GM12878 (cell line): ENCODE data around the gene SIK3. TPM values are rescaled to one million over a fixed set of nuclear protein-coding genes. Genes with fewer than 3 reads are reported as not detected.

Source experiments
- ATAC-seq: fragments of 200-7000 bp; cut with Tn5 transposase; 3 replicates; pipeline ENCODE4 v1.9.1; 2020; ENCODE audit warnings: mild to moderate bottlenecking, moderate library complexity
- BruUV-seq: library from RNA; stranded (reverse); fragments of 400-500 nt; replicated peaks from 2 replicates; lab custom pipeline; 2021; lab: Mats Ljungman, UMichigan
- CTCF ChIA-PET: fragments of 300-600 bp; sonication (Branson Sonifier 250); formaldehyde crosslinking; extraction: SDS; loops from one replicate; lab custom pipeline; 2021; ENCODE audit warnings: inconsistent platforms; lab: Yijun Ruan, JAX
- POLR2A ChIA-PET: fragments of 350-600 bp; formaldehyde crosslinking; extraction: SDS; loops from one replicate; lab custom pipeline; 2021; ENCODE audit warnings: inconsistent platforms; lab: Charles Lee
- RAD21 ChIA-PET: fragments of 300-600 bp; sonication (Branson Sonifier 250); formaldehyde crosslinking; loops from one replicate; lab custom pipeline; 2023; ENCODE audit warnings: antibody characterized with exemption; ENCODE audit not compliant: unreplicated experiment; lab: Charles Lee
- SMC1A ChIA-PET: fragments of 300-600 bp; sonication (Branson Sonifier 250); formaldehyde crosslinking; loops from one replicate; lab custom pipeline; 2023; ENCODE audit not compliant: unreplicated experiment, uncharacterized antibody; lab: Charles Lee
- DNase-seq: peaks from one replicate; pipeline ENCODE4 v3.0.0-alpha.2; 2011; ENCODE audit warnings: low read depth, low spot score
- FAIRE-seq: peaks from 3 replicates; lab custom pipeline; 2011; peaks lifted over from hg19 to GRCh38; lab: Jason Lieb, UNC
- H2AFZ ChIP-seq: 2 replicates; pipeline ENCODE4 v1.6.0; 2011; ENCODE audit warnings: low read depth, low read length, control low read depth; ENCODE audit not compliant: control insufficient read depth
- H3K27ac ChIP-seq: 2 replicates; pipeline ENCODE4 v1.5.1; 2011; ENCODE audit warnings: control low read depth; ENCODE audit not compliant: control insufficient read depth, insufficient read depth
- H3K27me3 ChIP-seq, 2 experiments: replicated peaks in 1 of 2; 2 replicates each; pipeline versions ENCODE4 v1.6.0 to v1.6.1; 2011; ENCODE audit warnings: low read length in 1 of 2; ENCODE audit not compliant: control insufficient read depth in 2 of 2, insufficient read depth in 2 of 2
- H3K36me3 ChIP-seq, 2 experiments: 2 replicates each; pipeline ENCODE4 v1.5.1; 2011; ENCODE audit warnings: low read length in 1 of 2; ENCODE audit not compliant: control insufficient read depth in 2 of 2, insufficient read depth in 2 of 2
- H3K4me1 ChIP-seq: 2 replicates; pipeline ENCODE4 v1.6.1; 2011; ENCODE audit warnings: mild to moderate bottlenecking, low read length, moderate library complexity, mixed read lengths; ENCODE audit not compliant: control insufficient read depth, insufficient read depth
- H3K4me2 ChIP-seq: 2 replicates; pipeline ENCODE4 v1.6.0; 2011; ENCODE audit warnings: control low read depth; ENCODE audit not compliant: control insufficient read depth, insufficient read depth
- H3K4me3 ChIP-seq: fragments of 200-600 bp; sonication (generic); 2 replicates; pipeline ENCODE4 v1.5.1; 2016
- H3K79me2 ChIP-seq: 2 replicates; pipeline ENCODE4 v1.6.0; 2011; ENCODE audit warnings: low read length; ENCODE audit not compliant: control insufficient read depth, insufficient read depth
- H3K9ac ChIP-seq: 2 replicates; pipeline ENCODE4 v1.8.0; 2011; ENCODE audit warnings: low read length, control low read depth, mixed read lengths; ENCODE audit not compliant: control insufficient read depth, insufficient read depth
- H3K9me3 ChIP-seq: replicated peaks from 3 replicates; pipeline ENCODE4 v1.5.1; 2011; ENCODE audit warnings: mild to moderate bottlenecking, low read length; ENCODE audit not compliant: control insufficient read depth, insufficient read depth
- H4K20me1 ChIP-seq: 2 replicates; pipeline ENCODE4 v1.6.0; 2011; ENCODE audit not compliant: control insufficient read depth, insufficient read depth
- EZH2 ChIP-seq: IDR thresholded peaks from 2 replicates; pipeline ENCODE4 v1.6.1; 2012; ENCODE audit warnings: low read depth, mild to moderate bottlenecking, control low read depth, inconsistent platforms, low read length, borderline replicate concordance; ENCODE audit not compliant: control insufficient read depth
- FOS ChIP-seq: IDR thresholded peaks from 3 replicates; pipeline ENCODE4 v1.6.1; 2011; ENCODE audit warnings: borderline replicate concordance; ENCODE audit not compliant: insufficient read length; ENCODE audit errors: extremely low read depth
- HSF1 ChIP-seq: fragments of 150-350 bp; IDR thresholded peaks from 2 replicates; pipeline ENCODE4 v1.6.1; 2014; ENCODE audit warnings: mild to moderate bottlenecking, low read depth, low read length
- KLF5 ChIP-seq: fragments of 450-650 bp; IDR thresholded peaks from 2 replicates; pipeline ENCODE4 v1.6.1; 2014; ENCODE audit warnings: mild to moderate bottlenecking; ENCODE audit not compliant: partially characterized antibody
- MXI1 ChIP-seq: fragments of 150-350 bp; IDR thresholded peaks from 2 replicates; pipeline ENCODE4 v1.6.1; 2011; ENCODE audit warnings: low read depth, mild to moderate bottlenecking, inconsistent platforms, low read length, improper control_type of control experiment
- NFXL1 ChIP-seq: fragments of 450-650 bp; IDR thresholded peaks from 2 replicates; pipeline ENCODE4 v1.6.1; 2017; ENCODE audit warnings: antibody characterized with exemption, mild to moderate bottlenecking, borderline replicate concordance
- NFYA ChIP-seq: IDR thresholded peaks from 2 replicates; pipeline ENCODE4 v1.6.1; 2011; ENCODE audit warnings: low read depth, mild to moderate bottlenecking, low read length, improper control_type of control experiment, borderline replicate concordance
- NR2C2 ChIP-seq: IDR thresholded peaks from 2 replicates; pipeline ENCODE4 v1.6.1; 2011; ENCODE audit warnings: borderline replicate concordance, low read depth; ENCODE audit not compliant: control insufficient read depth, insufficient read length
- POLR2A ChIP-seq: IDR thresholded peaks from 2 replicates; pipeline ENCODE4 v1.6.1; 2011; ENCODE audit warnings: low read depth, mild to moderate bottlenecking, low read length
- SIN3A ChIP-seq: IDR thresholded peaks from 2 replicates; pipeline ENCODE4 v1.6.1; 2012; ENCODE audit warnings: low read depth, low read length, improper control_type of control experiment
- STAT3 ChIP-seq: IDR thresholded peaks from 2 replicates; pipeline ENCODE4 v1.6.1; 2011; ENCODE audit warnings: low read depth, low read length, improper control_type of control experiment
- WGBS: methylation state at CpG from one replicate; pipeline ENCODE4 v1.1.6; 2016; ENCODE audit warnings: low lambda C conversion rate; ENCODE audit not compliant: insufficient replicate concordance, insufficient coverage; ENCODE audit errors: missing lambda C conversion rate; 5-methylcytosine and 5-hydroxymethylcytosine counted together
- in situ Hi-C: fragments of 300-500 bp; cut with MboI; formaldehyde crosslinking; loops from 9 replicates; pipeline ENCODE4 v1.14.3; 2018; ENCODE audit warnings: mixed read lengths
- intact Hi-C: fragments of 100-400 bp; cut with micrococcal nuclease; formaldehyde crosslinking; loops from one replicate; pipeline ENCODE4 v1.14.2; 2022; ENCODE audit not compliant: unreplicated experiment
- polyA plus RNA-seq, 11 experiments: library from polyadenylated mRNA; depleted of rRNA in 4 of 11; unstranded in 6 of 11; stranded (reverse) in 5 of 11; fragments of >200 nt; fragmentation: Nextera tagmentation in 4 of 11; fragmentation: Illumina TruSeq in 1 of 11; extraction: Ambion mirVana in 4 of 11; extraction: Trizol in 1 of 11; gene quantifications; 1 replicate in 1 of 11; 2 replicates in 10 of 11; pipeline versions ENCODE4 v1.2.1 to v1.2.3, GENCODE V29; 2011 to 2016; ENCODE audit warnings: inconsistent platforms in 2 of 11, missing spikeins in 2 of 11, low read depth in 1 of 11
- total RNA-seq, 4 experiments: library from RNA; depleted of rRNA in 3 of 4; stranded (reverse); fragments of >200 nt in 3 of 4; fragmentation: Illumina TruSeq in 1 of 4; extraction: Trizol in 1 of 4; gene quantifications; 2 replicates each; pipeline versions ENCODE4 v1.2.1 to v1.2.3, GENCODE V29; 2013 to 2021
- TF ChIP-seq, protein P1 (sequence below), 3 experiments: IDR thresholded peaks in 2 of 3; conservative IDR thresholded peaks in 1 of 3; 2 replicates each; pipeline ENCODE4 v1.5.1; 2011; ENCODE audit warnings: low read depth in 3 of 3, low read length in 3 of 3, mild to moderate bottlenecking in 3 of 3, control low read depth in 2 of 3, moderate library complexity in 2 of 3, inconsistent platforms in 1 of 3, mixed read lengths in 1 of 3; ENCODE audit not compliant: control insufficient read depth in 2 of 3, insufficient read depth in 1 of 3; ENCODE audit errors: extremely low read depth in 1 of 3

Gene SIK3
- total and polyA plus RNA-seq, 10 of the 15 experiments (the other 5 are each of a cell fraction or from before 2014, with no cell fraction given) = 2.5 to 31.9 (median 11.1) TPM

GRCh38 chr11:116972691-116973090 lies 125.5 kb downstream of the SIK3 start:
- TF ChIP-seq KLF5 (no peak), SIN3A (no peak), NFXL1 (no peak), NR2C2 (no peak), NFYA (no peak), HSF1 (no peak), FOS (no peak), MXI1 (no peak), POLR2A (no peak), EZH2 (no peak), STAT3 (no peak)
- TF ChIP-seq, protein P1, sequence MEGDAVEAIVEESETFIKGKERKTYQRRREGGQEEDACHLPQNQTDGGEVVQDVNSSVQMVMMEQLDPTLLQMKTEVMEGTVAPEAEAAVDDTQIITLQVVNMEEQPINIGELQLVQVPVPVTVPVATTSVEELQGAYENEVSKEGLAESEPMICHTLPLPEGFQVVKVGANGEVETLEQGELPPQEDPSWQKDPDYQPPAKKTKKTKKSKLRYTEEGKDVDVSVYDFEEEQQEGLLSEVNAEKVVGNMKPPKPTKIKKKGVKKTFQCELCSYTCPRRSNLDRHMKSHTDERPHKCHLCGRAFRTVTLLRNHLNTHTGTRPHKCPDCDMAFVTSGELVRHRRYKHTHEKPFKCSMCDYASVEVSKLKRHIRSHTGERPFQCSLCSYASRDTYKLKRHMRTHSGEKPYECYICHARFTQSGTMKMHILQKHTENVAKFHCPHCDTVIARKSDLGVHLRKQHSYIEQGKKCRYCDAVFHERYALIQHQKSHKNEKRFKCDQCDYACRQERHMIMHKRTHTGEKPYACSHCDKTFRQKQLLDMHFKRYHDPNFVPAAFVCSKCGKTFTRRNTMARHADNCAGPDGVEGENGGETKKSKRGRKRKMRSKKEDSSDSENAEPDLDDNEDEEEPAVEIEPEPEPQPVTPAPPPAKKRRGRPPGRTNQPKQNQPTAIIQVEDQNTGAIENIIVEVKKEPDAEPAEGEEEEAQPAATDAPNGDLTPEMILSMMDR (IDR thresholded peaks at IDR 0.05 in 2 of 3, conservative IDR thresholded peaks at IDR 0.05 in 1 of 3; ENCODE audit: control insufficient read depth in 2 of 3, extremely low read depth in 1 of 3, insufficient read depth in 1 of 3, low read depth in 3 of 3, low read length in 3 of 3) = no peak
- in situ Hi-C loops (no loop called here), intact Hi-C loops (no loop called here)
- H3K4me2 ChIP-seq = no peak overlapping the region
- H3K4me3 ChIP-seq = no peak overlapping the region
- H4K20me1 ChIP-seq = no peaks in the 10 kb centered on the region
- H3K36me3 ChIP-seq = no peaks in the 10 kb centered on the region; a peak in 2 of 4 replicates
- POLR2A ChIA-PET = interaction anchor here (1.1 kb wide), 1 partner anchor 52 kb away, joined by 3 read pairs; no protein-coding TSS in a partner anchor
- no peak overlapping the region for H3K27ac ChIP-seq
- no peaks in the 10 kb centered on the region for H3K27me3 ChIP-seq
- RAD21 ChIA-PET = interaction anchor here (0.6 to 1.5 kb wide), 6 partner anchors 12 to 133 kb away, joined by 3 to 4 read pairs (median 4); no protein-coding TSS in a partner anchor
- FAIRE-seq (no peak), DNase-seq (no peak), ATAC-seq (no peak)
- CTCF ChIA-PET = interaction anchor here (1.0 to 2.0 kb wide), 7 partner anchors 10 to 132 kb away, joined by 3 to 6 read pairs (median 4); no protein-coding TSS in a partner anchor
- no peaks in the 10 kb centered on the region; the same call in 1 of the 2 replicates for H3K79me2 ChIP-seq
- SMC1A ChIA-PET = interaction anchor here (0.7 to 2.4 kb wide), 12 partner anchors 8 to 150 kb away, joined by 3 to 8 read pairs (median 3); partner anchors contain the start of gene APOA4
- H3K9me3 ChIP-seq = no peaks in the 10 kb centered on the region
- BruUV-seq = no TSS peak
- no peak overlapping the region for H3K9ac ChIP-seq
- H2AFZ ChIP-seq = no peak overlapping the region
- 91% methylated on average over 4 of the region's 4 CpGs for WGBS
- no peaks in the 10 kb centered on the region for H3K4me1 ChIP-seq
